ENCODE data around the gene ZBED6.
"Not testable (repeated sequence)": the region's sequence is repeated elsewhere in the genome, so short reads cannot be mapped to it uniquely, and the experiment has no call there.

DNA sequence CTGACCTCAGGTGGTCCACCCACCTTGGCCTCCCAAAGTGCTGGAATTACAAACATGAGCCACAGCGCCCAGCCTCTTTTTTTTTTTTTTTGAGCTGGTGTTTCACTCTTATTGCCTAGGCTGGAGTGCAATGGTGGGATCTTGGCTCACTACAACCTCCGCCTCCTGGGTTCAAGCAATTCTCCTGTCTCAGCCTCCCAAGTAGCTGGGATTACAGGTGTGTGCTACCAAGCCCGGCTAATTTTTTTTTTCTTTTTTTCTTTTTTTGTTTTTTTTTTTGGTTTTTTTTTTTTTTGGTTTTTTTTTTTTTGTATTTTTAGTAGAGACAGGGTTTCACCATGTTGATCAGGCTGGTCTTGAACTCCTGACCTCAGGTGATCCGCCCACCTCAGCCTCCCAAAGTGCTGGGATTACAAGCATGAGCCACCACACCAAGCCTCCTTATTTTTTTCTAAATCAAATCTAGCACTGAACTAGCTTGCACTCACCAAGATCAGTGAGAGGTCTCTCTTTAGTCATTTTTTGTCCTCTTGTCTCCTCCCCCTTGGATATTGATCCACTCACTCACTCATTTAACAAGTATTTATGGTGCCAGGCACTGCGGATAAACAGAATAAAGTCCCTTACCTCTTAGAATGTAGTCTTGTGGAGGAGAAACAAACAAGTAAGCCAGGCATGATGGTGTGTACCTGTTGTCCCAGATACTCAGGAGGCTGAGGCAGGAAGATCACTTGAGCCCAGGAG, 43.6 kb upstream of the ZBED6 start:
- TF ChIP-seq TOX (CRISPR knock-in tag; IDR thresholded peaks at IDR 0.05; ENCODE audit: borderline replicate concordance); SNAI2 (CRISPR knock-in tag; IDR thresholded peaks at IDR 0.05); ZFP30 (CRISPR knock-in tag; IDR thresholded peaks at IDR 0.05); ZFP3 (CRISPR knock-in tag; IDR thresholded peaks at IDR 0.05); GLIS3 (CRISPR knock-in tag; IDR thresholded peaks at IDR 0.05); POU6F1 (CRISPR knock-in tag; IDR thresholded peaks at IDR 0.05; ENCODE audit: borderline replicate concordance, low read depth): not testable (repeated sequence)
- TF ChIP-seq, protein P1, sequence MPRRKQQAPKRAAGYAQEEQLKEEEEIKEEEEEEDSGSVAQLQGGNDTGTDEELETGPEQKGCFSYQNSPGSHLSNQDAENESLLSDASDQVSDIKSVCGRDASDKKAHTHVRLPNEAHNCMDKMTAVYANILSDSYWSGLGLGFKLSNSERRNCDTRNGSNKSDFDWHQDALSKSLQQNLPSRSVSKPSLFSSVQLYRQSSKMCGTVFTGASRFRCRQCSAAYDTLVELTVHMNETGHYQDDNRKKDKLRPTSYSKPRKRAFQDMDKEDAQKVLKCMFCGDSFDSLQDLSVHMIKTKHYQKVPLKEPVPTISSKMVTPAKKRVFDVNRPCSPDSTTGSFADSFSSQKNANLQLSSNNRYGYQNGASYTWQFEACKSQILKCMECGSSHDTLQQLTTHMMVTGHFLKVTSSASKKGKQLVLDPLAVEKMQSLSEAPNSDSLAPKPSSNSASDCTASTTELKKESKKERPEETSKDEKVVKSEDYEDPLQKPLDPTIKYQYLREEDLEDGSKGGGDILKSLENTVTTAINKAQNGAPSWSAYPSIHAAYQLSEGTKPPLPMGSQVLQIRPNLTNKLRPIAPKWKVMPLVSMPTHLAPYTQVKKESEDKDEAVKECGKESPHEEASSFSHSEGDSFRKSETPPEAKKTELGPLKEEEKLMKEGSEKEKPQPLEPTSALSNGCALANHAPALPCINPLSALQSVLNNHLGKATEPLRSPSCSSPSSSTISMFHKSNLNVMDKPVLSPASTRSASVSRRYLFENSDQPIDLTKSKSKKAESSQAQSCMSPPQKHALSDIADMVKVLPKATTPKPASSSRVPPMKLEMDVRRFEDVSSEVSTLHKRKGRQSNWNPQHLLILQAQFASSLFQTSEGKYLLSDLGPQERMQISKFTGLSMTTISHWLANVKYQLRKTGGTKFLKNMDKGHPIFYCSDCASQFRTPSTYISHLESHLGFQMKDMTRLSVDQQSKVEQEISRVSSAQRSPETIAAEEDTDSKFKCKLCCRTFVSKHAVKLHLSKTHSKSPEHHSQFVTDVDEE (CRISPR knock-in tag; IDR thresholded peaks at IDR 0.05), result not testable (repeated sequence)
- TF ChIP-seq, protein P2, sequence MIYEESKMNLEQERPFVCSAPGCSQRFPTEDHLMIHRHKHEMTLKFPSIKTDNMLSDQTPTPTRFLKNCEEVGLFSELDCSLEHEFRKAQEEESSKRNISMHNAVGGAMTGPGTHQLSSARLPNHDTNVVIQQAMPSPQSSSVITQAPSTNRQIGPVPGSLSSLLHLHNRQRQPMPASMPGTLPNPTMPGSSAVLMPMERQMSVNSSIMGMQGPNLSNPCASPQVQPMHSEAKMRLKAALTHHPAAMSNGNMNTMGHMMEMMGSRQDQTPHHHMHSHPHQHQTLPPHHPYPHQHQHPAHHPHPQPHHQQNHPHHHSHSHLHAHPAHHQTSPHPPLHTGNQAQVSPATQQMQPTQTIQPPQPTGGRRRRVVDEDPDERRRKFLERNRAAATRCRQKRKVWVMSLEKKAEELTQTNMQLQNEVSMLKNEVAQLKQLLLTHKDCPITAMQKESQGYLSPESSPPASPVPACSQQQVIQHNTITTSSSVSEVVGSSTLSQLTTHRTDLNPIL (CRISPR knock-in tag; IDR thresholded peaks at IDR 0.05; ENCODE audit: low read depth), result not testable (repeated sequence)
